Panc1 (cell line): ENCODE results near the gene C17orf50.

ENCODE experiments used
- CTCF ChIP-seq: fragments of 450-650 bp; IDR thresholded peaks from 2 replicates; pipeline ENCODE4 v1.5.1; 2017; ENCODE audit warnings: mild to moderate bottlenecking
- POLR2AphosphoS5 ChIP-seq: IDR thresholded peaks from 2 replicates; pipeline ENCODE4 v1.6.1; 2012; ENCODE audit warnings: mild to moderate bottlenecking, low read depth, low read length, moderate library complexity
- REST ChIP-seq, 2 experiments: IDR thresholded peaks; 2 replicates each; pipeline ENCODE4 v1.6.1; 2011 to 2012; ENCODE audit warnings: low read depth in 2 of 2, control low read depth in 1 of 2, low read length in 1 of 2, mild to moderate bottlenecking in 1 of 2, moderate library complexity in 1 of 2; ENCODE audit not compliant: insufficient read depth in 1 of 2
- SIN3A ChIP-seq: IDR thresholded peaks from 2 replicates; pipeline ENCODE4 v1.6.1; 2012; ENCODE audit warnings: low read depth, mild to moderate bottlenecking, low read length, moderate library complexity, borderline replicate concordance; ENCODE audit not compliant: insufficient read depth

- TF ChIP-seq CTCF (no peak), POLR2AphosphoS5 (no peak), SIN3A (no peak), REST (IDR thresholded peaks at IDR 0.05; ENCODE audit: insufficient read depth in 1 of 2, low read depth in 2 of 2, low read length in 1 of 2) (no peak)
Observed at GRCh38 chr17:35716897-35717465, 43.7 kb upstream of the C17orf50 start.
